Activated CD4-positive, alpha-beta T cell treated with anti-CD3 and anti-CD28 coated beads, Interleukin-2, amount 50 U/mL, for 24 hours (primary cell): ENCODE measurements around the gene FATE1.

Experiments
- DNase-seq, 2 donors: peaks; one replicate each; pipeline ENCODE4 v3.0.0-alpha.2; 2020; ENCODE audit warnings: low read depth in 1 of 2, low spot score in 1 of 2

Gene FATE1

DNA sequence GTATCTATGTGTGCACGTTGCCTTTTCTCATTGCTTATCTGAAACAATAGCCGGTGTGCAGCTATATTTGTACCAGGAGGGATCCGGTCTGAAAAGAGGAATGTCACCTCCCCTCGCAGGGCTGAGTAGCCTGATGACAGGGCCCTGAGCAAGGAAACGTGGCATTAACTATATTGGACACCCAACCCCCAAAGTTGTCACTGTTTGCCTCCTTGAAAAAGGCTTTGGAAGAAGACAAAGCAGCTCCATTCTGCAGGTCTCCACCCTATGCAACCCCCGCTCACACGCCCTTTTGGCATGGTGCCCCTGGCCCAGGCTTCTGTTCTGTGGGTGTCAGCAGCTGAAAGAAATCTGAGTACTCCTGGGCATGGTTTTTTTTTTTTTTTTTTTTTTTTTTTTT, 12.3 kb upstream of the FATE1 start:
- DNase-seq = no peak

DNA sequence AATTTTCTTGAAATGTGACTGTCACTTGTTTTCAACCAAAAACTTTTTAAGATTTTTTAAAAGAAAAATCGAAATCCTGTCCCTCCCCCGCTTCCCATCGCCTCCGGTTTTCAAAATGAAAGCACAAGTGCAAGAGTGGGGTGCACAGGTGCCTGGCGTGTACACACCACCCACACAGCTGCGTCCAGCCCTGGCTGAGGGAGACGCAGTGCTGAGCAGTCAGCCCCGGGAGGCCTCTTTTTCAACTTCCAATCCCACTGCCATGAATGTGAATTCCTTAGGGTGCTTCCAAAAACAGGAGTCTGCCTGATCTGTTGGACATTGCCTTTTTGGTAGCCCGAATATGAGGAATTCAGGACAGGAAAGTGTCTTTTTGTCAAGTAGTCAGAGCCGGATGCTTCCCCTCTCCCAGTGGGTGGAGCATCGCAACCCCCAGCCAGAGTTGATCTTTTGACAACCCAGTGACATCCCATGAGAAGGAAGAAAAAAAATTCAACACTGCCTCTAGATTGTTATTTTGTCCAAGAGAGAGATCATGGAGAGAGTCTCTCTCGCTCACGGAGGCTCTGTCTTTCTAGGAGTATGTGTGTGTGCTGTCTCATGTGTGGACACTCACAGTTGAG, 11.7 kb upstream of the FATE1 start:
- no peak for DNase-seq

DNA sequence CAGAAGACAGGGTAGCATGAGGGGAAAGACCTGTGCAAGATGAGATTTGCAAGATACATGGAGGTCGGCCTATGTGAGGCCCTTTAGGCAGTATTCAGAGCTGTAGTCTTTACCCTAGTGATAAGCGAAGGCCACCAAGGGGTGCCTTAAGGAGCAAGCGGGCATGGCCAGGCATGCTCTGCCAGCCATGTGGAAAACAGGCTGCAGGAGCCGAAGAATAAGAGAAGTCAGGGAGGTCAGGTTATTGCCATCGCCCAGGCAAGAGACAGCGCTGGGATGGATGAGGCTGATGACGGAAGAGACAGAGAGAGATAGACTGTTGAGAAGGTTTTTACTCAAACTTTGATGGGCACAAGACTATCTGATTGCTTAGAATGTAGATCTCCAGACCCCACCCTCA, 7.0 kb upstream of the FATE1 start:
- DNase-seq = no peak

DNA sequence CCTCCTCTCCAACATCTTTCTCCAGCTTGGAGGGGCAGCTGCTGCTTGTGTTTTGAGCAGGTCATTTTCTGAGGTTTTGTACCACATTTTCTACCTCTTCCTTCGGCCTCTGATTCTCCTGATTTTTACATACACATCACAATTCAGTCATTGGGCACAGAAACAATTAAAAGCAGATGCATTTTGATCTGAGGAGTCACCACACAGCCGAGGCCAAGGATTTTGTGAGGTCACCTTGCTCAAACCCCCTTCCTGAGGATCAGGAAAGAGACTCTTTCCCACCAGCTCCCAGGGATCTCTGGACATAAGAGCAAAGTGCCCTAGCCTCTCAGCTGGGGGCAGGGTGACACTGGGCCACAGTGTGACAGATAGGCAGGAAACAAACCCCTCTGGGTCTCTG, 5.4 kb upstream of the FATE1 start:
- DNase-seq = no peak

DNA sequence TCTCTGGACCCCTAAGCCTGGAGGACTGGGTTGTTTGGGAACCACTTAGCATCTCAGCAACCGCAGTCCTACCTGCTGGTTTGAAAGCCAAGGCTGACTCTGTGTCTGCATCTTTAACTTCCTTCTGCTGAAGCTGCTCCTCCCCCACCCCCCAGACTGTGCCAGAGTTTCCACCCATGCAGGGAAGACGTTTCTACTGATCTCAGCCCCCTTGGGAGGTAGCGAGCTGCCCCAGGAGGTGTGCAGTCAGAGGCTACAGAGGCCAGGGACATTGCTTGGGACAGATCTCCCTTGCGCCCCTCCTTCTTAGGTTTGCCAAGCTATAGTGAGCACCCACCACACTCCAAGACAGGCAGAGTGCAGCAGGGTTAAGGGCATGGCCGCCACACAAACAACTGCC, 4.7 kb upstream of the FATE1 start:
- no peak for DNase-seq

DNA sequence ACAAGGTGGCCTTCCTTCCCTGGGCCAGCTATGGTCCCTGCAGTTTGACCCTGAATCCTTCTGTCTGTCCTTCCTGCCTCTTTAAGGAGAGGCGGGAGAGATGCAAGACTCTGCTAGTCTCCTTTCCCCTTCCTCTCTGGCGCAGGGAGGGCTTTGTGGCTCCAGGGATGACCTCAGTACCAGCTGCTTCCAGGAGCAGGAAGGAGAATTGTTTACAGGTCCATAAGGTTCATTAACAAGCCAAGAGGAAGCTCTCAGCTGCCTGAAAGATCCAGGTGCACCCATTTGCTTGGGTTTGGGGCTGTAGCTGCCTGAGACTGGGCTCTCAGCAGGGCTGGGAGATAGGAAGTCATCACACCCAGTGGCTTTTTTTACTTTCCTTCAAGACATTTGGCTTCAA, 4.0 kb upstream of the FATE1 start:
- DNase-seq = no peak

DNA sequence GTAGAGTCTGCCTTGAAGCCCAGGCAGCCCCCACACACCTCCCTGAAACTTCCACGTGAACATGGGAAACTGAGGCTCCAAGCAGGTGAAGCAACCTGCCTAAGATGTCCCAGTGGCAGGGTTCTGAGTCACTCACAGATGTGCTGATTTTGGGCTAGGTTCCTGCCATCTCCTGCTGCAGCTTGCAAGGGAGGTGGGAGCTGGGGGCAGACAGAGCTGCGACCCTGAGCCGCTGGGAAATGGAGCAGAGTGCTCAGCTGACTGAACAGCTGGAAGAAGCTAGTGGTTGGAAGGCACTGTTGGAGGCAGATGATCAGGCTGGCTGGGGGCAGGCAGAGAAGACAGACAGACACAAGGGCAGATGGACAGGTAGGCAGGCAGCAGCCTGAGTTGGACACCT, 3.6 kb upstream of the FATE1 start:
- DNase-seq = no peak

DNA sequence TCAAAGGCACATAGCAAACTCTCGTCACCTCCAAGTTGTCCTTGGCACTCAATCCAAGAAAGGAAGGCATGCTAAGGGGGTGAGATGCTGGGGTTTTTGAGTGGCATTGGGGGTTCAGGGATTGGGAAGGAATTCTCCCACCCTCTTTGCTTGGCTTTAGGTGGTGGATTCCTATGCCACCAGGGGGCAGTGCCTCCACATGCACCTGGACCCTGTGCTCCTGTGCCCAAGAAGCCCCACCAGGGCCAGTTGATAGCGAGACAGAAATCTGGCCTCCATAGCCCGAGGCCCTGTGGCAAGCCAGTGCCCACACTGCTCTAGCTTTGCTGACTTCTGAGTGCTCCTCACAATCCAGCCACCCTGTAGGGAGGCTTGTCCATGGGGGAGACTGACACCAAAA, 2.0 kb upstream of the FATE1 start:
- DNase-seq = no peak

DNA sequence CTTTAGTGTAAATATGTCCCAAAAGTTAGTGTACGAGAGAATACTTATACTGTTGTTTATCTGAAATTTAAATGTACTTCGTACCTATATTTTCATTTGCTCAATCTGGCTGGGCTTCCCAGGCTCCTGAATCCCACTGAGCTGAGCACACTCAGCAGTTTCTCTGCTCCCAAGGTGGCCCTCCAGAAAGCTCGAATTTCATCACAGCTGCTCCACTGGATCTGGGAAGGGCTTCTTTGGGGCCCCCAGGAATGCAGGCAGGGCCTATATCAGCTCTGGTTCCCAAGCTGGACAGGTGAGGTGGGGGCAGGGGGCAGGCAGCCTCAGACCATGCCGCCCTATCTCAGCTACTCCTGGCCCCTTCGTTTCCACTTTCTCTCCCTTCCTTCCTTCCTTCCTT, 1.5 kb upstream of the FATE1 start:
- no peak for DNase-seq

DNA sequence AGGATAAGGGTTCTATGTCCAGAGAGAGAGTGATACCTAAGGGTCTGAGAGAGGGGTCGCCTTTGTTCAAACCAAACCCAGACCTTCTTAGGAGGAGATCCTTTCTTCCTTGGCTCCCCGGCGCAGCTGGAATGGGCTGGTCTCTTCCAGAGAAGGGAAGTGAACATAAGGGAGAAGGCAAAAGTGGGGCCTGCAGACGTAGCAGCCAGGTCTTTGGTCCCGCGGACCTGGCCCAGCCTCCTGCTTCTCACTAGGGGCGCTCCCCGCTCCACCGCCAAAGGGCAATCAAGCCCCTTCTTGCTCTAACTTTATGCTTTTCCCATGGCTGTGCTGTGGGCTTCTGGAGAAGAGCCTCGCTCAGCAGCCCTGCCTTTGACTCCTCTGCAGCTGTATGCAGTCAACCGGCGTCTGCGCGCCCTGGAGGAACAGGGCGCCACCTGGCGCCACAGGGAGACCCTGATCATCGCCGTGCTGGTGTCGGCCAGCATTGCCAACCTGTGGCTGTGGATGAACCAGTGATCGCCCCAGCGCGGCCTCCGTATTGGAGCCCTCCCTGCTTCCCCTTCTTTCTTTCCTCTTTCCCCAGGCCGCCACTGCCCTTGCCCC, 6.5 kb downstream of the FATE1 start:
- no peak for DNase-seq

DNA sequence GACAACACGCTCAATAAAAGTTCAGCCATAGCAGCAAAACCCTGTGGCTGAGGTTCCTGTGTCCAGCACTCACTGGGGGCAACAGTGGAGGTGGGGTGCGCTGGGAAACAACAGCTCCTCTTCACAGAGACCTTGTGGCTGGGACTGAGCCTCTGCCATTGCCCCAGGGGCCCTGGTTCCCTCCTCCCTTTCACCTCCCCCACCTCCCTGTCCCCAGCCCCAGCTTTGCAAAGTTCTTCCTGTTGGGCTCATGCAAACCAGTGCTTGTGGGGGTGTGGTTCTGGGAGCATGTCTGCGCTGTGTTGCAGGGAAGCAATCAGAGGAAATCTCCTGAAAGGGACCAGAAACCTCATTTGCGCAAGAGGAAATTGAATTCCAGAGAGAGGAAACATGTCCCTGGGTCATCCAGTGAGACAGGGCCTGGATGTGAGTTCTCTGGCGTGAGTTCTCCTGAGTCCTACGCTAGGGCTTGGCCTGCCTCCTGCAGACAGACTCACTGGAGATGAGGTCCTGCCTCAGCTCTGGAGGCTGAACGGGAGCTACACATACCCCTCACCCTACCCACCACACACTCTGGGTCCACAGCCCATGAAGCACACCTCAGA, 7.4 kb downstream of the FATE1 start:
- DNase-seq = no peak

DNA sequence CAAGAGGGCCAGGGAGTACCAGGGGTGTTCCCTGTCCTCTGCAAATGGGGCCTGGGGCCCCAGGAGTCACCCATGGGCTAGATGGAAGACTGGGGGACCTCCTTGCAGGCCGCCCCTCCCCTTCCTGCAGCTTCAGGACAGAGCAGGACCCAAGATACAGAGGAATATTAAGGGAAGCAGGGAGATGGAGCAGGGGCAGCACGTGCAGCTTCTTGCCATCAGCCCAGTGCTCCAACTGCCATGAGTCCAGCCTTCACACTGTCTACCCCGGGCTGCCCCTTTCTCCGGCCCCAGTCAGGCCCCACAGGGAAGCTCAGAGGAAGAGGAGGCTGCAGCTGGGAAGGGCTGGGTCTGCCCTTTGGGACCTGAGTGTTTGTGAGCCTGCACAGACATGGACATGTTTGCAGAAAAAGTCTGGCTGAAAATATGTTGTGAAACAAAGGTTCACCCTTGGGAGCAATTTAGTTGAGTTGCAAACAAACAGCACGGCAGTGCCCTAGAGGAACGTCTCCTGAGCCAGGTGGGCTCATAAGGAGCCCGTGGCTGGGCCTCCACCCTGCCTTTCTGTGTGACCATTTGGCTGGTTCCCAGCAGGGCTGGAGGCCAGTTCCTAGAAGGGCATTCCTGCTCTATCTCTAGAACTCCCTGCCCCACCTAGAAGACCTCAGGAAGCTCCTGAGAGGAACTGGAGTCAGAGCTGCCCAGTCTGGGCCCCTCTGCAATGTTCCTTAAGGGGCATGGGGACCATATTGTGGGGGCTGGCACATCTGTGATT, 8.9 kb downstream of the FATE1 start:
- DNase-seq = no peak

DNA sequence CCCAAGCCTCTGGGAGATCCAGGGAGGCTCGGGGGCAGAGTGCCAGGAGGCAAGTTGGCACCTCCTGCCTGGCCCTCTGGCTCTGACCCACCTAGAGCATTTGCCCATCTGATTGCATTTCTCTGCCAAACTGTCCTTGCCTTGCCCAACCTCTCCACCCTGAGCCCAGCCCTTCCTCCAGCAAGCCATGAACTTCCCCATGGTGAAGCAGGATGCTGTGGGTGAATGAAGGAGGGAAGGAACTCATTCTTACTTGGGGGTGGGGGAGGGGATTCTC, 9.4 kb downstream of the FATE1 start:
- no peak for DNase-seq

DNA sequence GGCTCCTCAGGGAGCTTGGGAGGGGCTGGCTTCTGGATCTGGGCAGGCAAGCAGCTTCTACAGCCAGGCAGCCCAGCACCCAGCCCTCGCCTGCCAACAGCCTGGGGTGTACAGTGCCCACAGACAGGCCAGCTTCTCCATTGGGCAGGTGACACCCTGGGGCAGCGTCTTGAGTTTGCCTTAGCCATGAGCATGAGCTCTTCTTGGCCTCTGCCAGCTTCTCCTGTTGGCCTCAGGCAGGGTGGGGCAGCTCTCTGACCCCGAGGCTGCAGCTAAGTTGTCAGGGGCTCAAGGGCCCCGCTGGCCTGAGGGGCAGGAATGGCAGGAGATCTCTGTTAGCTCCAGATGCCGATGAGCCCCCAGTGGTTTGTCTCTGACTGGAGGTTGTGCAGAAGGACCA, 10.9 kb downstream of the FATE1 start:
- DNase-seq = no peak

DNA sequence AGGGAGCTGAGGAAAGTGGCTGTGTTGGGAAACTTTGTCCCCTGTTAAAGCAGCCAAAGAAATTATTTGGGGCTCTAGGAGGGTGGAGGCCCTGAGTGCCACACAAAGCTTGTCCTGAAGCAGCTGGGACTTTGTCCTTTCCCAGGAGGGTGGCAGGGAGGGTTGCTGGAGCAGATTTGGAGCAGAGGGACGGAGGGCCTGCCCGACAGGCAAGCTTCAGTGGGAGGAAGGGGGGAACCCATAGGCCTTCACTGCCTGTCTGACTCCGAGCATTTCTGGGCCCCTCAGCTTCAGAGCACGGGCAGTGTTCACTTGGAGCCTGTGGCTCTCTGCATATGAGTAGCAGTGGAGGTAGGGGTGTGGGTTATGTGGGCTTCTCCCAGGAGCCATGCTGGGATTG, 11.5 kb downstream of the FATE1 start:
- no peak for DNase-seq

DNA sequence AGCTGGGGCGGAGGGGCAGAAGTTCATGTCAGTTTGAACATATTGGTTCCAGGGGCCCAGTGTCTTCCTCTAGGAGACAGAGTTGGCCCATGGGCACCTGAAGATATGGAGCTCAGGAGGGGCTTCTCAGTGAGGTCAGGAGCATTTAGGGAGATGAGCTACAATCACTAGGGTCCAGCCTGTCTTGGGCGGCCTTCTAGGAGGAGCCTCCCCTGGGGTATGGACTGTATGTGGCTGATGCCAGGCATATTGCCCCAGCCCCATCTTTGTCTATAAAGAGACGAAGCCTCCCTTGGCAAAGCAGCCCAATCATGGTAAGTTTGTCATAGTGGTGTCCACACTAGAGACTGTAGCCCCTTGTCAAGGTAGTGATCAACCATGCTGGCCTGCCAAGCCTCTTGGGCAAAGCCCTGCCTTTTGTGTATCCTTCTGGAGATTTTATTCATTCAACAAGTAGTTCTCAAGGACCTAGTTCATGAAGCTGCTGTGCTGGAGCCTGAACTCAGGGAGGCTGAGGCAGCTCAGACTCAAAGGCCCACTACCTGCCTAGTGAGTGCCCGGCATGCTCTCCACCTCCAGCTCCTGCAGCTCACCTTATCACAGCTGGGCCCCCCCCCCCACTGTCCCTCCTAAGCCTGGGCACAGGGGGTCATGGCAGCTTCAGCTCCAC, 13.4 kb downstream of the FATE1 start:
- no peak for DNase-seq

DNA sequence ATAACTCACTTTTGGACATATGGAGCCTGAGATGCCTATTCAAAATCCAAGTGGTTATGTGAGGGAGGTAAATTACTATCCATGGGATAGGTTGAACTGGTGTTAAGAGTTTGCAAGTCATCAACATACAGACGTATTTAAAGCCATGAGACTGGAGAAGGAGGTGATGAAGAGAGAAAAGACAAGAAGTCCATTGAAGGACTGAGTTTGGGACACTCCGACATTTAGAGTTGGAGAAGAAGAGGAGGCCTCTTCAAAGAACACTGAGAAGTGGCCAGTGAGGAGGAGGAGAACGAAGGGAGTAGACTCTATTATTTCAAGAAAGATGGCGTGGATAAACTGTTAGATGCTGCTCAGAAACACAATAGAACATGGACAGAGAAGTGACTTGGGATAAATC, 18.6 kb downstream of the FATE1 start, which contains the start of gene CNGA2:
Gene CNGA2 (plus strand): TSS at position 301 of the 400 bp plus-strand sequence. CDS start 3,738 bp downstream, outside the sequence.
- DNase-seq = no peak

DNA sequence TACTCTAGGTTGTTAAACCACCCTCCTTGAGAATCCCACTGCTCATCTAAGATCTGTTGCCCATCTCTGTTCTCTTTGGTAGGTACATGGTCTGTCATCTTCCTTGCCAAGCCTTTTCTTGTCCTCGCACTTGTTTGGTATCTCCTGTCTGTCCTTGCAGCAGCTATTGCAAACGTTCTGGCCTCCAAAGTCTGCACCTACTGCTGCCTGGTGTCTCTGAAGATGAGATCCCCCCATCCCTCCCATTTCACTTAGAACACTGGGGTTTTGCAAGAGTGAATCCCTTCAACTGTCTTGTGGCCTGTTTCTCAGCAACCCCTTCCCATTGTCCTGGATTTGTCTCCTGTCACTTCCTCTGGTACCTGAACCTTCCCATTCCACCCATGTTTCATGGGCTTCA, 19.4 kb downstream of the FATE1 start:
- no peak for DNase-seq

DNA sequence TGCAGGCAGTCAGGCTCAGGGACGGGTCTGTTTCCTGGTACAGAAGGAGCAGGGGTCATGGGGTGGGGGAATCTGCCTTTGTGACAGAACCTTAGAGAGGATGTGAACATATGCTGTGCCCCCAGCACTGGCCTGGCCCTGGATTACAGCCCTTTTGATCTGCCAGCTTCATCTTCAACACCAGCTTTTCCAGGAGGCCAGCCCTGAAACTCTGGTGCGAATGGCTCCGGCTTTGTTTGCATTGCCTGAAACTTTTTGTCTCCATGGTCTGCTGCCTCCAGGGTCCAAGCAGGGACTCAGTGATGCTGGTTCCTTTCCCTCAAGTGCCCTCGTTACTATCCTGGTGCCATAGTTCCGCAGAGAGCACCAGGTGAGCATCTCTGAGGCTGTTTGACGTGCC, 20.9 kb downstream of the FATE1 start:
- DNase-seq = no peak

DNA sequence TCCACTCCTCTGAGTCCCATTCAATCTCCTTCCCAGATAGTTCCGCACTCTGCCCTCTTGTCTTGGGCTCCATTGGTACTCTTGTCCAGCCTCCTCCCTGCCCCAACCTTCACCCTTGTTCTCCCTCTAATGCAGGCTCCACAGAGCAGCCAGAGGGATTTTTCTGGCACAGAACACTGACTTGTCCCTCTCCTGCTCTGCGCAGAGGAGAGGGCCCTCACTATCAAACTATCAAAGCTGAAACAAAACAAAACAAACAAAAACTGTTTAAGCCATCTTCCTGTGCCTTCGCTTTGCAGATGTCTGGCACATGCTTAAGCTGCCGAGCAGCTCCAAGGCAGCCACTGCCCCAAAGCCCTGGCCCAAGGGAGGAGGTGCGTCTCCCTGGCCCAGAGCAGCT, 21.7 kb downstream of the FATE1 start:
- DNase-seq = no peak

DNA sequence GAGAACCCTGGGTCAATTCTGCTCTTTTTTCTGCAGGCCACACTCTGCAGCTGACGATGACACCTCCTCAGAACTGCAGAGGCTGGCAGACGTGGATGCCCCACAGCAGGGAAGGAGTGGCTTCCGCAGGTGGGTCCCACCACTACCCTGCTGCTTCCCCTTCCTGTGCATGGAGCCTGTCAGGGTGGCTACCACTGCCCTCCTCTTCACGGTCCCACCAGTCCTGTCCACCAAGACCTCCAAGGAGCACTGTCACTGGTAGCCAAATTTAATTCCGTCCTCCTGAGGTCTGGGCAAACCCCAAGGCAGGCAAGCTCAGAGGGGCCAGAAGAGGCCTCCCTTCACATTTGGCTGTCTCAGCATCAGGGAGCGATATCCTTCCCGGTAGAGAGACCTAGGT, 22.9 kb downstream of the FATE1 start:
- DNase-seq = no peak

DNA sequence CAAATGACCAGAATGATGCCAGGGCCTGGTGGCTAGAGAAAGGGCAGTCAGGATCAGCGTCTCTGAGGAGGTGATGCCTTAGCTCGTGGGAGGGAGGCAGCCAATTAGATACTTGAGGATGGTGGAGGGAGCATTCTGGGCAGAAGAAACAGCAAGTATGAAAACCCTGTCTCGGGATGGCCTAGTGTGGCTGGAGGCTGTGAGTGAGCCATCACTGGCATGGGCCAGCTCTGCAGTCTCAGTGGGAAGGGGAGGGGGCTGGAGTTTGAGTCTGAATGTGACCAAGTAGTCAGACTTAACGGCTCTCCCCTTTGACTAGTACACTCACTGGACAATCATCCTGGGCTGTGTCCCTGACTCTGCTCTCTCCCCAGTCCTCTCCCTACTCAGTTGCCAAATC, 25.8 kb downstream of the FATE1 start:
- DNase-seq = no peak
